Activated CD4-positive, CD25-positive, alpha-beta regulatory T cell (primary cell): ENCODE measurements around the gene RPUSD4.

ENCODE experiments used
- DNase-seq, 4 experiments: peaks; one replicate each; lab custom pipeline; 2025; lab: John Stamatoyannopoulos, UW

The RPUSD4 gene

GRCh38 chr11:126212089-126212660 is 725 bp upstream of the RPUSD4 start:
- DNase-seq = no peak

- no peak for DNase-seq
These were observed 597 bp downstream of the RPUSD4 start for GRCh38 chr11:126210871-126211235.

DNA sequence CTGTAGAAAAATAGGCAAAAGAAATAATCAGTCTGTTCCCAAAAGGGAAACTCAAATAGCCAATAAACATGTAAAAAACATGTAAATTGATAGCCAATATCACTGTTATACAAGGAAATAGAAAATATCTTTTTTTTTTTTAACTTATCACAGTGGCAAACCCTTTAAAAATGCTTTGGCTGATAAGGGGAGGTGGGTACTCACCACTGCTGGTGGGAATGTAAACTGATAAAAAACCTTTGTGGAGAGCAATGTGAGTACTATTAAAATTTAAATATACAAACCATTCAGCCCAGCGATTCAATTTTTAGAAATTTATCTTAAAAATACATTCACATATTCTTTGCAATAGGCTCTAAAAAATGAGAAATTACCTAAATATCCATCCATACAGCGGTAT is 3.6 kb downstream of the RPUSD4 start:
- DNase-seq = no peak

GRCh38 chr11:126205359-126205758 is 6.1 kb downstream of the RPUSD4 start:
- DNase-seq = no peak

GRCh38 chr11:126202646-126203359 is 8.6 kb downstream of the RPUSD4 start:
- DNase-seq = no peak

DNA sequence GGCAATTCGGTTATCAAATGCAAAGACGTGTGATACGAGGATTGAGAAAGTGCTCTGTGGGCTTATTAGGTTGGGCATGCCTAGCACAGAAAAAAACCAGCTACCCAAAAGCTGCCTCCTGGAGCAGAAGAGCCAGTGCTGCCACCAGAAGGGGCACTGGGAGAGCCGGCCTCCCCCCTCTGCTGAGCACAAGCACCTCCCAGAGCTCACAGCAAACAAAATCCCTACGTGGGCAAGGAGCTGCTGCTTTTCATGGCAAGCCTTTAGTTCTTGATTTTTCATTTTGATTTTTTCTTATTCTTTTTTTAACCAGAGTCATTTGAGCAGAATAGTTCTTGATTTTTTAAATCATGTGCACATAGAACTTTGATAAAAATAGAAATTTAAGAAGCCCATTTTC is 12.8 kb downstream of the RPUSD4 start:
- no peak for DNase-seq

DNA sequence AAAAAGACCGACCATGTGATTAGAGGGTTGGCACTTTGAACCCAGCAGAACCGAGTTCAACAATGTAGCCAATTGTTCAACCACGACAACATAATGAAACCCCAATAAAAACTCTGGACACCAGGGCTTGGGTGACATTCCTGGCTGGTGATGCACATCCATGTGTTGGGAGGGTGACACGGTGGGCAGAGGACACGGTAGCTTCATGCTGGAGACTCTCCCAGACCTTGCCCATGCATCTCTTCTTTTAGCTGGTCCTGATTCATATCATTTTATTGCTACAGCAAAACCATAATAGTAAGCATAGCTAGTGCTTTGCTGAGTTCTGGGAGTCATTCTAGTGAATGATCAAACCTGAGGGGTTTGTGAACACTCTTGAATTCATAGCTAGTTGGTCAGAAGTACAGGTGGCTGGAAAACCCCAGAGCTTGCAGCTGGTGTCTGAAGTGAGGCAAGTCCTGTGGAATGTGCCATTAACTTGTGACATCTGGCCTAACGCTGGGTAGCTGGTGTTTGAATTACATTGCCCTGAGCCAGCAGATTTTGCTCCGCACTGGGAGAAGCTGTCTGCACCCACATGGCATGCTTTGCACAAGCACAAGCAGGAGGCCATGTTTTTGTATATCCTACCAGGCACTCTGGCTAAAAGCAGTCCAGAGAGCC is 14.0 kb downstream of the RPUSD4 start:
- no peak for DNase-seq

GRCh38 chr11:126195119-126195518 is 16.3 kb downstream of the RPUSD4 start:
- DNase-seq = no peak

DNA sequence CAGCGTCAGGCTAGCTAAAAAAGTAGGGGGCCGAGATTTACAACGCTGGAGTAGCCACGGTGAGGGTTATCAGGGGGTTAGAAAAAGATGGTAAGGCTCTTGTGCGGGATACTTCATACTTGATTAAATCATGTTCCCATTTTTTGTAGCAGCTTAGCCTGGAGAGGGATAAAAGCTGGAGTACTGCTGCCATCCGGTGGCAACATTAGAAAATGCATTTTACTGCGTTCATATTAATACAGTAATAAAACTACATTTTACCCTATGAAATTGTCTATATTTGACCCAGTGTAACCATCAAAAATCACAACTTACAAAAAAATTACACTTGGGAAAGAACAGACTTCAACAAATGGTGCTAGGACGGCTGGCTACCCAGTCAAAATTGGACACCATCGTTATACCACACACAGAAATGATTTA is 17.3 kb downstream of the RPUSD4 start:
- no peak for DNase-seq

- DNase-seq = no peak
These were observed 18.4 kb downstream of the RPUSD4 start for GRCh38 chr11:126193038-126193478.

DNA sequence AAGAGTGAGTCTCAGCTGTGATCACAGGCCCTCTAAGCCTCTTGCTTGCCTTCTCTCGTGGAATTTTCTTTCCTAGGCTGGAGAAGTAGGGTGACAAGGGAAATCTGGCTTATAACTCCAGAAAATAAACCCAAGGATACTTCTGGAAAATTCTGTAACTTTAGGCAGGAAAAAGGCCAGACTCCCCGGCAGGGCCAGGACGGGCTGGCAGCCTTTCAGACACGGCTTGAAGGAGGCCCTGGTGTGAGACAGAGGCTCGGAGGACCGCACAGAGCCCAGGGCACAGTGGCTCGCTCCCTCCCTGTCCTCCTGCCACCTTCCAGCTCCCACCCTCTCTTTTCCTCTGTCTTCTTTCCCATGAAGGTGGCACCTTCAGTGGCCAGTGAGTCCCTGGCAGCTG is 19.1 kb downstream of the RPUSD4 start:
- DNase-seq = no peak

DNA sequence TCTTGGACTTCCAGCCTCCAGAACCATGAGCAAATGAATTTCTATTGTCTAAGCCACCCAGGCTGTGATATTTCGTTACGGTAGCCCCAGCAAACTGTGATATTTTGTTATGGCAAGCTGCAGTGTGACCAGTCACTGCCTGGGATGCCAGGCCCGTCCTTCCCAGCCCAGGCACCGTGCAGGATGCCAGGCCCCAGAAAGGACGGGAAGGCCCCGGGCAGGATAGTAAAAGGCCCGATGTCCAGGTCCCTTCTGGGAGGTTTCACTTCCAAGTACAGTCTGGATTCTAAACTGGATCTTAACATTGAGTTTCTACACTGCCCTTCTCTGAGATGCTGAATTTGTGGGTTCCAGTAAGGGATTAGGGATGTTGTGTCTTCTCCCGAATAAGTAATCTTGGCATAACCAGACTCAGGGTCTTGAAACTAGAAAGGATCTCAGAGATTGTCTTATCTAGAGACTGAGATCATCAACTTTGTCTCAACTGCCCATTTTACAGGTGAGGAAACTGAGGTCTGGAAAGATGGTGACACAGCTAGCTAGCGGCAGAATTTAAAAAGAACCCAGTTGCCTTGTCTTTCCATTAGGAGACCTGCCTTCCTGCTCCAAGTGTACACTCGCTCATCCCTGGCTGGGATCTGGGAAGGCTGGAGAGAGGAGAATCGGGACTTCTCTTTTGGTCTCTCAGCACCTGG is 19.9 kb downstream of the RPUSD4 start:
- no peak for DNase-seq

GRCh38 chr11:126190792-126191191 is 20.7 kb downstream of the RPUSD4 start:
- no peak for DNase-seq

DNA sequence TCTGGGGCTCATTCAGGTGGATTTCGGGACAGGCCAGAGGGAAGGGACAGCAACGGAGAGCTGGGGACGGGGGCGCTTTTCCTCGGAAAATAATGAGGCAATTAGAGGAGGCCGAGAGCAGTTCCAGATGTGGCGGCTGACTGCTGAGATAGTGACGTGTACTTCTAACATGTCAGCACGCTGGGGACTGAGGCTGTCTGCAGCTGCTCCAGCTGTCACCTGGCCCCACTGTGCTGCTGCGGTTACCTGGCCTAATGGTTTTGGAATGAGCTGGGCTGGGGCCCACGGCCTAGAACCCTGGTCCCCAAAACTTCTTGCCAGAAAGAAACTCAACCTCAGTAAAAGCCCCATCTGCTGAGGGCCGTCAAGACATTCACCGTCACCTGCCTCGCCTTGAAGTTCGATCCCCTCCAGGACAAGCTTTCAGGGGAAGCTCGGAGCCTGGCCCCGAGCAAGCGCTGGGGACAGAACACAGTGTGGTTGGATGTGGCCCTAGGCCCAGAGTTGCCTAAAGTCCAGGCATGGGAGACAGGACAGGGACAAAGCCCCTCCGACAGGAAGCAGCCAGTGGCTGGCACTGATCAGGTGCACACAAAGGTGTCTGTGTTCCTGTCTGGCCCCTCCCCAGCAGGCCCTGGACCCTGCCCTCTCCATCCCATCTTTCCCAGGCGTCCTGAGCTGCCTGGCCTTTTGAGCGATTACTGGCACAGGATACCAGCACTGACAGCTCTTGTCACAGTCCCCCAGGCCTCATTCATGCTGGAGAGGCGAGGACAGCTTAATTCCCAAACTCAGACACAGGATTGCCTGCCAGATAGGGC is 22.1 kb downstream of the RPUSD4 start:
- no peak for DNase-seq

DNA sequence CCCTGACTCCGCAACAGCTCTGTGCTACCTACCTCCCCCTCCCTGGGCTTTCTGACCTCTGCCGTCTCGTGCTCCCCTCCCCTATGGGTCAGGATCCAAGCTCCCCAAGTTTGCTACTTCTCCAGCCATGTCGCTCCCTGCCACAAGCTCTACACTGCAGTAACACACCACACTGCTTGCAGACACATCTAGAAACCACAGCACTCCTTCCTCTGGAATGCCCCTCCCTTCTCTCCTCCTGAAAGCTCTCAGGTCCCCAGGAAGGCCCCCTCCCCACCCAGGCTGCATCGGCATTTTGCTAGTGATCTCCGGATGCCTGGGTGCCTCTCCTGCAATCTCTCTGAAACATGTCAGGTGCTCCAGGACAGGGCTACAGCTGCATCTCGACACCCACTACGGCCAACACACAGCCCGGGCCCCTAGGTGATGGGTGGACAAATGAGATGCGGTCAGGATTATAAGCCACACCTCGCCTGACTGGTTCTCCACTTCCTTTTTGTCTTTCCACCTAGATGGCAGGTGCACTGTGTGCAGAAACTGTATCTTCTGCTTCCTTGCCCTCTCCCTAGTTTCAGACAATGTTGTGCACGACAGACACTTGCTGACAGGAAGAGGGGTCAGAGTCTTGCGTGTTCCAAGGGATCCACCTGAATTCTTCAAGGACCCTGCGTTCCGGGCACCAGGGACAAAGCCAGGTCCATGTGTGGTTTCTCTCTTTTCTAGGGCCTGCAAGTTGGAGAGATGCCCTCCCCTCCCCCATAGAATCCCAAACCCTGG is 22.9 kb downstream of the RPUSD4 start:
- DNase-seq = no peak

GRCh38 chr11:126186708-126187529 is 24.5 kb downstream of the RPUSD4 start:
- DNase-seq = no peak

- no peak for DNase-seq
These were observed 25.3 kb downstream of the RPUSD4 start for GRCh38 chr11:126186025-126186698.

DNA sequence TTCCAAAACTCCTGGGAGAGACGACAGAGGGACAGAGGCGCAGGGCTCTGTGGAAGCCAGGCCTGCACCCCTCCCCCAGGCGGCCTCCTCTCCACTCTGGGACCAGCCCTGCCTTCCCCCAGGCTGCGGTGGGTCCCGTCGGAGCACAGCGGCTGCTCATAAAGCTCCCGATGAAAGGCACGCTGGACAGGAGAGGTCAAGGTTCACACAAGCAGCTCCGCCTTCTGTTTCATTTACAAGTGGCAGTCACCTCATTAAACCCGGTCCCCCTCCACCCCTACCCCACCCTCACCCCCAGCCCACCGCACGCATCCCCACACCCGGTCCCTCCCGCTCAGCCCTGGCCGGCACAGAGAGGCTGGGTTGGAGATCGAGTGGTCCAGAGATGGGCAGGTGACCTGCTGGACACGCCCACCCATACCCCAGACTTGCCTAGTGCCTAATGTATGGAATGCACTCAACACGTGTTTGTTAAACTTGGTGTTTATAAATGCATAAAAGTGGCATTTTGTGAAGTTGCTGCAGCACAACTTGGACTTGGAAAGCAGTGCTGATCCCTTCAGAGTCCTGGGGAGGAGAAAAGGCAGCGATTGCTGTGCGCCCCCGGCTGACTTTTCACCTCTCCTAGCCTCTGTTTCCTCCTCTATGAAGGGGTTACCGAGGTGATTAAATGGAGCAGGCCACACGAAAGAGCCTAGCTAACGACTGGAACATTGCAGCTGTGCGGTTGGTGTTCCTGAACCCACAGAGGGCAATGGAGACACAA is 26.0 kb downstream of the RPUSD4 start:
- DNase-seq = no peak
